ENCODE results near the gene BTN2A1. TPM values are rescaled to one million over a fixed set of nuclear protein-coding genes. Genes with fewer than 3 reads are reported as not detected.

BTN2A1 gene
- polyA plus RNA-seq, 1 experiment: 34.7 TPM

GRCh38 chr6:26487466-26487865 is 29.7 kb downstream of the BTN2A1 start:
- DNase-seq (ENCODE audit: low read depth): no peak
- TF ChIP-seq CTCF (IDR thresholded peaks at IDR 0.05; ENCODE audit: insufficient read depth, low read depth, low read length): no peak
- no peaks in the 10 kb centered on the region for H3K36me3 ChIP-seq (ENCODE audit: control insufficient read depth, insufficient read depth, low read length)
- peaks cover 3% of the 10 kb centered on the region for H3K27me3 ChIP-seq (ENCODE audit: control insufficient read depth, insufficient read depth, low read length)
- CTCF ChIA-PET: interaction anchor here (0.9 kb wide), 1 partner anchor 146 kb away, joined by 3 read pairs; no protein-coding TSS in a partner anchor
- POLR2A ChIA-PET: no interaction called here
- H3K4me3 ChIP-seq (ENCODE audit: low read depth, low read length): no peak overlapping the region

- ChIA-PET POLR2A (no interaction called here), CTCF (interaction anchor here (1.2 kb wide), 1 partner anchor 10 kb away, joined by 5 read pairs; the partner anchor contains the start of gene BTN1A1)
- H3K36me3 ChIP-seq (ENCODE audit: control insufficient read depth, insufficient read depth, low read length): no peaks in the 10 kb centered on the region
Measured at GRCh38 chr6:26489996-26490964, 32.5 kb downstream of the BTN2A1 start.

GRCh38 chr6:26491604-26492003 is 33.8 kb downstream of the BTN2A1 start:
- POLR2A ChIA-PET: no interaction called here
- DNase-seq (ENCODE audit: low read depth): no peak
- no peak for TF ChIP-seq CTCF (IDR thresholded peaks at IDR 0.05; ENCODE audit: insufficient read depth, low read depth, low read length)
- H3K27me3 ChIP-seq (ENCODE audit: control insufficient read depth, insufficient read depth, low read length): peaks cover 3% of the 10 kb centered on the region
- H3K4me3 ChIP-seq (ENCODE audit: low read depth, low read length): no peak overlapping the region
- CTCF ChIA-PET: no interaction called here
- no peaks in the 10 kb centered on the region for H3K36me3 ChIP-seq (ENCODE audit: control insufficient read depth, insufficient read depth, low read length)

More at GRCh38 chr6:26489996-26490964, 32.5 kb downstream of the BTN2A1 start:
- Histone ChIP-seq H3K4me3 (ENCODE audit: low read depth, low read length) (no peak overlapping the region), H3K27me3 (ENCODE audit: control insufficient read depth, insufficient read depth, low read length) (peaks cover 3% of the 10 kb centered on the region)
- no peak for DNase-seq (ENCODE audit: low read depth)
- no peak for TF ChIP-seq CTCF (IDR thresholded peaks at IDR 0.05; ENCODE audit: insufficient read depth, low read depth, low read length)

- POLR2A ChIA-PET: no interaction called here
- CTCF ChIA-PET: interaction anchor here (1.3 to 1.4 kb wide), 2 partner anchors 11 to 17 kb away, joined by 3 to 5 read pairs; no protein-coding TSS in a partner anchor
- no peak for DNase-seq (ENCODE audit: low read depth)
- Histone ChIP-seq H3K4me3 (ENCODE audit: low read depth, low read length) (no peak overlapping the region), H3K36me3 (ENCODE audit: control insufficient read depth, insufficient read depth, low read length) (no peaks in the 10 kb centered on the region), H3K27me3 (ENCODE audit: control insufficient read depth, insufficient read depth, low read length) (no peaks in the 10 kb centered on the region; the same call in 1 of the 2 replicates)
- 0 out of 2 replicates have a peak, but pooled peaks have one; percentile 19 for TF ChIP-seq CTCF (IDR thresholded peaks at IDR 0.05; ENCODE audit: insufficient read depth, low read depth, low read length)
Measured at GRCh38 chr6:26493258-26493657, 35.5 kb downstream of the BTN2A1 start.

- Histone ChIP-seq H3K27me3 (ENCODE audit: control insufficient read depth, insufficient read depth, low read length) (no peaks in the 10 kb centered on the region; the same call in 1 of the 2 replicates), H3K4me3 (ENCODE audit: low read depth, low read length) (no peak overlapping the region), H3K36me3 (ENCODE audit: control insufficient read depth, insufficient read depth, low read length) (no peaks in the 10 kb centered on the region)
- DNase-seq (ENCODE audit: low read depth): no peak
- no peak for TF ChIP-seq CTCF (IDR thresholded peaks at IDR 0.05; ENCODE audit: insufficient read depth, low read depth, low read length)
- ChIA-PET POLR2A (no interaction called here), CTCF (interaction anchor here (1.3 to 1.4 kb wide), 2 partner anchors 10 to 18 kb away, joined by 3 to 5 read pairs; no protein-coding TSS in a partner anchor)
Measured at GRCh38 chr6:26494117-26494516, 36.4 kb downstream of the BTN2A1 start.

Data from BJ (cell line).